Liver (tissue), 9 donors: ENCODE measurements around the gene ZSCAN25. TPM values are rescaled to one million over a fixed set of nuclear protein-coding genes. Genes with fewer than 3 reads are reported as not detected.

ENCODE experiments used
- DNase-seq: peaks from one replicate; pipeline ENCODE4 v3.0.0-alpha.2; 2017; ENCODE audit warnings: low spot score
- H3K27ac ChIP-seq, 2 donors: one replicate each; pipeline ENCODE4 v1.7.0; 2013; ENCODE audit warnings: inconsistent platforms in 2 of 2, low read length in 2 of 2, control low read depth in 1 of 2, low read depth in 1 of 2, mild to moderate bottlenecking in 1 of 2
- H3K27me3 ChIP-seq, 4 donors: one replicate each; pipeline versions ENCODE4 v1.6.1 to v1.7.0; 2013; ENCODE audit warnings: low read length in 3 of 4, inconsistent platforms in 1 of 4, mild to moderate bottlenecking in 1 of 4, moderate library complexity in 1 of 4; ENCODE audit not compliant: control insufficient read depth in 4 of 4, insufficient read depth in 4 of 4
- H3K36me3 ChIP-seq, 4 donors: one replicate each; pipeline versions ENCODE4 v1.6.1 to v1.7.0; 2013; ENCODE audit warnings: low read length in 3 of 4, mild to moderate bottlenecking in 3 of 4, low read depth in 1 of 4, moderate library complexity in 1 of 4; ENCODE audit not compliant: control insufficient read depth in 4 of 4, insufficient read depth in 3 of 4
- H3K4me1 ChIP-seq, 4 donors: one replicate each; pipeline versions ENCODE4 v1.6.1 to v1.7.0; 2013; ENCODE audit warnings: low read length in 3 of 4, mild to moderate bottlenecking in 3 of 4, moderate library complexity in 1 of 4; ENCODE audit not compliant: control insufficient read depth in 4 of 4, insufficient read depth in 4 of 4
- H3K4me3 ChIP-seq, 3 donors: one replicate each; pipeline versions ENCODE4 v1.6.1 to v1.7.0; 2013; ENCODE audit warnings: low read length in 3 of 3, control low read depth in 1 of 3, low read depth in 1 of 3, mild to moderate bottlenecking in 1 of 3
- H3K9ac ChIP-seq, 2 donors: one replicate each; pipeline ENCODE4 v1.7.0; 2013; ENCODE audit warnings: low read length in 2 of 2, mild to moderate bottlenecking in 2 of 2, moderate library complexity in 2 of 2, control low read depth in 1 of 2, low read depth in 1 of 2
- H3K9me3 ChIP-seq, 4 donors: one replicate each; pipeline versions ENCODE4 v1.6.1 to v1.7.0; 2013; ENCODE audit warnings: low read length in 3 of 4; ENCODE audit not compliant: control insufficient read depth in 4 of 4
- CTCF ChIP-seq: fragments of 150-350 bp; IDR thresholded peaks from 2 replicates; pipeline ENCODE4 v1.5.1; 2017; ENCODE audit warnings: improper control_type of control experiment, low read depth, low read length; ENCODE audit not compliant: missing input control
- EGR1 ChIP-seq, 2 donors: IDR thresholded peaks; 2 replicates each; pipeline ENCODE4 v1.6.1; 2016 to 2018; ENCODE audit warnings: antibody characterized with exemption in 2 of 2, low read depth in 2 of 2
- FOXA1 ChIP-seq: IDR thresholded peaks from 2 replicates; pipeline ENCODE4 v1.6.1; 2016; ENCODE audit warnings: antibody characterized with exemption
- FOXA2 ChIP-seq: IDR thresholded peaks from 2 replicates; pipeline ENCODE4 v1.6.1; 2016; ENCODE audit warnings: antibody characterized with exemption
- GABPA ChIP-seq, 2 donors: IDR thresholded peaks in 1 of 2; conservative IDR thresholded peaks in 1 of 2; 2 replicates each; pipeline ENCODE4 v1.6.1; 2016; ENCODE audit warnings: antibody characterized with exemption in 2 of 2, mild to moderate bottlenecking in 1 of 2, moderate library complexity in 1 of 2
- HNF4A ChIP-seq, 2 donors: conservative IDR thresholded peaks; 2 replicates each; pipeline ENCODE4 v1.6.1; 2016; ENCODE audit warnings: antibody characterized with exemption in 2 of 2, mild to moderate bottlenecking in 2 of 2
- HNF4G ChIP-seq: IDR thresholded peaks from 2 replicates; pipeline ENCODE4 v1.6.1; 2016; ENCODE audit warnings: antibody characterized with exemption
- JUND ChIP-seq, 2 donors: IDR thresholded peaks; 2 replicates each; pipeline ENCODE4 v1.6.1; 2016; ENCODE audit warnings: antibody characterized with exemption in 2 of 2
- NR2F2 ChIP-seq: IDR thresholded peaks from 2 replicates; pipeline ENCODE4 v1.6.1; 2016; ENCODE audit warnings: antibody characterized with exemption
- RAD21 ChIP-seq, 2 donors: IDR thresholded peaks; 2 replicates each; pipeline ENCODE4 v1.6.1; 2016; ENCODE audit warnings: antibody characterized with exemption in 2 of 2, mild to moderate bottlenecking in 2 of 2
- RXRA ChIP-seq, 2 donors: IDR thresholded peaks; 2 replicates each; pipeline ENCODE4 v1.6.1; 2017 to 2018; ENCODE audit warnings: antibody characterized with exemption in 2 of 2, mild to moderate bottlenecking in 1 of 2
- SP1 ChIP-seq: IDR thresholded peaks from 2 replicates; pipeline ENCODE4 v1.6.1; 2018; ENCODE audit warnings: antibody characterized with exemption, mild to moderate bottlenecking
- TAF1 ChIP-seq: conservative IDR thresholded peaks from 2 replicates; pipeline ENCODE4 v1.6.1; 2016; ENCODE audit warnings: antibody characterized with exemption, mild to moderate bottlenecking
- YY1 ChIP-seq: IDR thresholded peaks from 2 replicates; pipeline ENCODE4 v1.6.1; 2016; ENCODE audit warnings: antibody characterized with exemption, mild to moderate bottlenecking
- ZBTB33 ChIP-seq: IDR thresholded peaks from 2 replicates; pipeline ENCODE4 v1.6.1; 2016; ENCODE audit warnings: antibody characterized with exemption
- WGBS: extraction: QIAGEN DNeasy Blood & Tissue Kit; methylation state at CpG from one replicate; pipeline ENCODE4 v1.1.7; 2013; 5-methylcytosine and 5-hydroxymethylcytosine counted together
- polyA plus RNA-seq, 2 donors: library from polyadenylated mRNA; stranded (reverse) in 1 of 2; unstranded in 1 of 2; fragments of 200-250 nt in 1 of 2; fragments of >200 nt in 1 of 2; fragmentation: Nextera tagmentation in 1 of 2; extraction: Ambion mirVana in 1 of 2; gene quantifications; one replicate each; pipeline versions ENCODE4 v1.2.1 to v1.2.3, GENCODE V29; 2013 to 2015
- total RNA-seq, 2 donors: library from RNA; depleted of rRNA; stranded (reverse); fragments of >200 nt; gene quantifications; one replicate each; pipeline ENCODE4 v1.2.3, GENCODE V29; 2014
- TF ChIP-seq, protein P1 (sequence below): IDR thresholded peaks from 2 replicates; pipeline ENCODE4 v1.6.1; 2016; ENCODE audit warnings: antibody characterized with exemption, mild to moderate bottlenecking
- TF ChIP-seq, protein P2 (sequence below): IDR thresholded peaks from 2 replicates; pipeline ENCODE4 v1.6.1; 2016; ENCODE audit warnings: antibody characterized with exemption
- TF ChIP-seq, protein P3 (sequence below): IDR thresholded peaks from 2 replicates; pipeline ENCODE4 v1.6.1; 2016; ENCODE audit warnings: antibody characterized with exemption
- donor health status: healthy.
- donor health status: healthy.
- donor health status: healthy.
- donor health status: healthy.
- donor health status: healthy.

ZSCAN25 gene
- total and polyA plus RNA-seq, 4 donors = 2.3 to 11.0 (median 5.9) TPM

GRCh38 chr7:99638731-99639130 is 22.0 kb downstream of the ZSCAN25 start:
- Histone ChIP-seq H3K4me1 (no peaks in the 10 kb centered on the region), H3K27ac (no peak overlapping the region), H3K9ac (no peak overlapping the region), H3K9me3 (no peaks in the 10 kb centered on the region), H3K36me3 (no peaks in the 10 kb centered on the region), H3K4me3 (no peak overlapping the region), H3K27me3 (no peaks in the 10 kb centered on the region)
- DNase-seq = no peak
- WGBS = 96% methylated on average over 23 of the region's 23 CpGs
- TF ChIP-seq, protein P1, sequence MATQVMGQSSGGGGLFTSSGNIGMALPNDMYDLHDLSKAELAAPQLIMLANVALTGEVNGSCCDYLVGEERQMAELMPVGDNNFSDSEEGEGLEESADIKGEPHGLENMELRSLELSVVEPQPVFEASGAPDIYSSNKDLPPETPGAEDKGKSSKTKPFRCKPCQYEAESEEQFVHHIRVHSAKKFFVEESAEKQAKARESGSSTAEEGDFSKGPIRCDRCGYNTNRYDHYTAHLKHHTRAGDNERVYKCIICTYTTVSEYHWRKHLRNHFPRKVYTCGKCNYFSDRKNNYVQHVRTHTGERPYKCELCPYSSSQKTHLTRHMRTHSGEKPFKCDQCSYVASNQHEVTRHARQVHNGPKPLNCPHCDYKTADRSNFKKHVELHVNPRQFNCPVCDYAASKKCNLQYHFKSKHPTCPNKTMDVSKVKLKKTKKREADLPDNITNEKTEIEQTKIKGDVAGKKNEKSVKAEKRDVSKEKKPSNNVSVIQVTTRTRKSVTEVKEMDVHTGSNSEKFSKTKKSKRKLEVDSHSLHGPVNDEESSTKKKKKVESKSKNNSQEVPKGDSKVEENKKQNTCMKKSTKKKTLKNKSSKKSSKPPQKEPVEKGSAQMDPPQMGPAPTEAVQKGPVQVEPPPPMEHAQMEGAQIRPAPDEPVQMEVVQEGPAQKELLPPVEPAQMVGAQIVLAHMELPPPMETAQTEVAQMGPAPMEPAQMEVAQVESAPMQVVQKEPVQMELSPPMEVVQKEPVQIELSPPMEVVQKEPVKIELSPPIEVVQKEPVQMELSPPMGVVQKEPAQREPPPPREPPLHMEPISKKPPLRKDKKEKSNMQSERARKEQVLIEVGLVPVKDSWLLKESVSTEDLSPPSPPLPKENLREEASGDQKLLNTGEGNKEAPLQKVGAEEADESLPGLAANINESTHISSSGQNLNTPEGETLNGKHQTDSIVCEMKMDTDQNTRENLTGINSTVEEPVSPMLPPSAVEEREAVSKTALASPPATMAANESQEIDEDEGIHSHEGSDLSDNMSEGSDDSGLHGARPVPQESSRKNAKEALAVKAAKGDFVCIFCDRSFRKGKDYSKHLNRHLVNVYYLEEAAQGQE = no peak
- TF ChIP-seq EGR1 (IDR thresholded peaks at IDR 0.05; ENCODE audit: low read depth in 2 of 2) = no peak
- no peak for TF ChIP-seq CTCF
- no peak for TF ChIP-seq RXRA (IDR thresholded peaks at IDR 0.05)

DNA sequence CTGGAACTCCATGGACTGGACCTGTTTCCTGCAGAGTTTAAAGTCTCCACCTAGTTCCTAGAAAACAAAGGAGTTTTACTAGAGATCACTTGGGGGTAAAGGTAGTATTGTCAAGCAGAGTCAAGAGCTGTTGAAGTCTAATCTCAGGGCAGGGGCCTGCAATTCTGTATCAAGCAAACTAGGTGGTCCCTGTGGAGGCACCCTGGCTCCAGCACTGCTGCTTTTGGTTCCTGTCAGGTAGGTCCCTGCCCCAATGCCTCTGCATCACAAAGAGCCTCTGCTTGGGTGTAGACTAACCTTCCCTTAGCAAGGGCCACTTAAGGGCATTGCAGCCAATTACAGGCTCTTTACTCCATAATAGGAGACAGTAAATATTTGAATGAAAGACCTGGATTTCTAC is 22.5 kb downstream of the ZSCAN25 start:
- Histone ChIP-seq H3K9me3 (no peaks in the 10 kb centered on the region), H3K9ac (no peak overlapping the region), H3K4me3 (no peak overlapping the region), H3K36me3 (no peaks in the 10 kb centered on the region), H3K27ac (no peak overlapping the region), H3K27me3 (no peaks in the 10 kb centered on the region), H3K4me1 (no peaks in the 10 kb centered on the region)
- no peak for DNase-seq
- TF ChIP-seq HNF4A (conservative IDR thresholded peaks at IDR 0.05) (no peak), EGR1 (IDR thresholded peaks at IDR 0.05; ENCODE audit: low read depth in 2 of 2) (no peak), FOXA1 (no peak), SP1 (no peak), NR2F2 (no peak), RXRA (IDR thresholded peaks at IDR 0.05) (no peak), TAF1 (no peak), ZBTB33 (no peak), YY1 (no peak), RAD21 (IDR thresholded peaks at IDR 0.05) (no peak), CTCF (no peak), HNF4G (no peak), GABPA (IDR thresholded peaks at IDR 0.05 in 1 of 2, conservative IDR thresholded peaks at IDR 0.05 in 1 of 2) (no peak), JUND (IDR thresholded peaks at IDR 0.05) (no peak), FOXA2 (no peak)
- TF ChIP-seq, protein P1 = no peak
- TF ChIP-seq, protein P2, sequence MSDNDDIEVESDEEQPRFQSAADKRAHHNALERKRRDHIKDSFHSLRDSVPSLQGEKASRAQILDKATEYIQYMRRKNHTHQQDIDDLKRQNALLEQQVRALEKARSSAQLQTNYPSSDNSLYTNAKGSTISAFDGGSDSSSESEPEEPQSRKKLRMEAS = no peak
- TF ChIP-seq, protein P3, sequence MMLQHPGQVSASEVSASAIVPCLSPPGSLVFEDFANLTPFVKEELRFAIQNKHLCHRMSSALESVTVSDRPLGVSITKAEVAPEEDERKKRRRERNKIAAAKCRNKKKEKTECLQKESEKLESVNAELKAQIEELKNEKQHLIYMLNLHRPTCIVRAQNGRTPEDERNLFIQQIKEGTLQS = no peak
